HG03108 (cell line): ENCODE results near the gene GPX2.

Experiments used
- ATAC-seq: cut with Tn5 transposase; IDR thresholded peaks from one replicate; pipeline ENCODE4 v1.9.1; 2021; ENCODE audit warnings: moderate library complexity; ENCODE audit not compliant: unreplicated experiment

The GPX2 gene

DNA sequence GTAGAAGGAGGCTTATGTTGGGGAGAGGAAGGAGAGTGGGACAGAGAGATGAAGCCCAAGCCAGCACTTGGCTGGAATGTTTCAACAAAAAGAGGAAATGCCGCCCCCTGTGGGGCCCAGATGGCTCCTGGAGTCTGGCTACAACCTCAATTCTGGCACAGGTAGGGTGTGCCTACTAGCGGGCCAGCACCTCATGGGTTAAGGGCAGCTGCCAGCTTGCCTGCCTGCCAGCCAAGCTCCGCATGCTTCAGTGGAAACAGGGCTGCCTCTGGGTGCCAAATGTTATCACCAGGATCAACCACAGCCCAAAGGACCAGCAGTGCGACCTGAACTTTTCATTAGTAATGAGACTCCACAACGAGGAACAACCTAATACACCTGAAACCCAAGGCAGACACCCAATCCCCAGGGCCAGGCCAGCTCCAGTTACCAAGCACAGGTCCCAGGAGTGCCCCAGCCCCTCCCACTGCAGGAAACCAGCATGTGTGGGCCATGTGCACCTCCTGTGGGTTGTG, 18.3 kb upstream of the GPX2 start:
- no peak for ATAC-seq

DNA sequence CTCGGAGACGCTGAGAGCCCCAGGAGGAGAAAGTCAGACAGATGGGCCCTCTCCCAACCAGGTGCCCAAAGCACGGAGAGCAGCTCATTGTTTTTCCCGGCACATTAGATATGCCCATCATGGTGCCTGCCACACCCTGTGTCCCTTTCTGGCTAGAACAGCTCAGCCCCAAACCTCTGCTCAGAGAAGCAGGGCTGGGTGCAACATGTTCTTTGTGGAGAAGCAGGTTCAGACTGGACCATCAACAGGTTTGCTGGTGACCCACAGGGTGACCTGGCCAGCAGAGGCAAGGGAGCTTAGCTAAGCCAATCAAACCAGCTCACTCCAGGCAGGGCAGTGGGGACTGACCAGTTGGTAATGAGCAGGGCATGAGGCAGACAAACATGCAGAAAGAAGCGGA, 16.2 kb upstream of the GPX2 start:
- ATAC-seq = no peak

DNA sequence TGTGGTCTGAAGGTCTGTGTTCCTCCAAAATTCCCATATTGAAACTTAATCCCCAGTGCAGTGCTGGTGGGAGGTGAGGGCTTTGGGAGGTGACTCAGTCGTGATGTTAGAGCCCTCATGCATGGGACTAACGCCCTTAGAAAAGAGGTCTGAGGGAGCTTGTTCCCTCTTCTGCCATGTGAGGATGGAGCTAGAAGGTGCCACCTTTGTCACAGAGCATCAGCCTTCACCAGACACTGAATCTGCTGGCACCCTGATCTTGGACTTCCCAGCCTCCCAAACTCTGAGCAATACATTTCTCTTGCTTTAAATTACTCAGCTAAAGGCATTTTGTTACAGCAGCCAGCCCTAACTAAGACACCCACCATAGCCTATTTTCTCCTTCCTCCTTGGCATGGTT, 15.7 kb upstream of the GPX2 start:
- no peak for ATAC-seq

DNA sequence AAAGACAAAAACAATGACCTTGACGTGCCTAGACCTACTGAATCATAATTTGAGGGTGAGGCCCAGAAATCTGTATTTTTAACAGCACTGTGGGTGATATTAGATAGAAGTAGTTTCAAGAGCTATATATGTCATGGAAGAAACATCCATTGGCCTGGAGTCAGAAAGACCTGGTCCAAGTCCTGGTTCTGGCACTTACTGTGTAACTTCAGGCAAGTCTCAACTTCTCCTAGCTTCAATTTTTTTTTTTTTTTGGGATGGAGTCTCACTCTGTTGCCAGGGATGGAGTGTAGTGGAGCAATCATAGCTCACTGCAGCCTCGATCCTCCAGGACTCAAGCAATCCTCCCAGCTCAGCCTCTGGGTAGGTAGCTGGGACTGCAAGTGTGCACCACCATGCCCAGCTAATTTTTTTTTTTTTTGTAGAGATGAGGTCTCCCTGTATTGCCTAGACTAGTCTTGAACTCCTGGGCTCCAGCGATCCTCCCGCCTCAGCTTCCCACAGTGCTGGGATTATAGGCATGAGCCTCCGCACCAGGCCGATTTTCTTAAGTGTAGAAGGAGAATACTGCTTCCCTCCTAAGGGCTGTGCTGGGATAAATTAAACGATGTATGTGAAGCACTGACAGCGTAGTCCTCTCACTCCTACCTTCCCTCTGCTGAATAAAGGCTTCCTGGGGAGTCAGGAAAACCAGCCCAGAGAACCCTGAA, 14.3 kb upstream of the GPX2 start:
- ATAC-seq = no peak

DNA sequence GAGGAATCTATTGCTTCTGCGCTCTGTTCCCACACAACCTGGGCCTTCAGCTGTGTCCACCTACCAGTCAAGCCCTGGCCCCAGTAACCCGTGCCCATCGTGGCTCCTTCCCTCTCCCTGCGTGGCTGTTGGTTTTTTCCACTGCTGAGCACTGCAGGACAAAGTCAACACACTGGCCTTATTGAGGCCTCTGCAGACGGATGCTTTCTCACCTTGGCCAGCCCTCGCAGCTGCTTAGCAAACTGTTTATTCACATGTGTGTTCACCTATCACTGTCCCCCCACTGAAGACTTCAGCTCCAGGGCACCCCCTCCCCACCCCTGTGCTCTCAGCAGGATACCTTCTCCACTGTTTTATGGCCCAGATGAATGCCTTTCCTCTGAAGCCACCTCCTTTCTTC, 12.8 kb upstream of the GPX2 start:
- ATAC-seq = no peak

DNA sequence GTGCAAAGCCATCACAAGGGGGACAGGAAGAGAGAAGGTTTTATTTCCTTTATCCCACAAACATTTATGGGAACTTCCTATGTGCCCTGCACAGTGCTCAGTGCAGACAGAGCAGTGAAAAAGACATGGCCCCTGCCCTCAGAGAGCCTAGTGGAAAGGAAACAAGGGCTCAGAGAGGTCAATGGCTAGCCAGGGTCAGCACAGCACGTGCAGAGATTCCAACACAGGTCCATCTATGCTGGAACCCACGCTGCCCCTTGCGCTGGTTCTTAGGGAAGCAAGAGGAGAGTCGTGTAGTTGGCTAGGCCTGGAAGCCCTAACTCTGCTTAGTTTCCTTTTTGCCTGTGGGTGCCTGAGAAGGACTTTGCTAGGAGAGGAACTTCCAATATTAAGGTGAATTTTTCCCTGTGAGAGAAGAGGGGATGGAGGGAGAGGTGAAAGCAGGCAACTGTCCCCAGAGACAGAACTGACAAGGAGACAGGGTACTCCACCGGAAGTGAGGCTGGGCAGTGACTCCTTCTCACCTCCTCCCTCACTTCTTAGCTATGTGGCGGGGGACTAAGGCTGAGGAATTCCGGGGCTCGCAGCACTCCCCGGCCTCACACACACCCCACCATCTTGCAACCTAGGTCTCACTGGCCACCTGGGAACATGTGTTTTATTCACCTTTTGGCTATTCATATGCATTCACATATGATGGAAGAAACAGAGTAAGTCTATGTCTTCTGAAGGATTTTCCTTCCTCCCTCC, 12.1 kb upstream of the GPX2 start:
- no peak for ATAC-seq

DNA sequence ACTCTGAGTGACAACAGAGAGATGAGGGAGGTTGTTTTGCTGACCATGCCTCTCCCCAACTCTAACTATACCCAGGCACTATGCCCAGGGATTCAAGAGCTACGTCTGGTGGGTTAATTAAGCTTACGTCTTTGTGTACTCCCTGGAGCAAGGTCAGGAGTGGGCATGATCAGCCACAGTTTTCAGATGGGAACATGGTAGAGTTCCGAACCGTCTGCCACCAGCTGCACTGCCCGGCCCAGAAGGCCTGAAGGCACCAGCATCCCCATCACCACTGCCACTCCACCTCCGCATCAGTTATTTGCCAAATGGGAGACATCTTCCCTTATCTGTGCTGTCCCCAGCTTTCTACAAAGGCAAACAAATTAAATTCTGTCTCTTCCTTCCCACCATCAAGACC, 11.1 kb upstream of the GPX2 start:
- ATAC-seq = no peak

DNA sequence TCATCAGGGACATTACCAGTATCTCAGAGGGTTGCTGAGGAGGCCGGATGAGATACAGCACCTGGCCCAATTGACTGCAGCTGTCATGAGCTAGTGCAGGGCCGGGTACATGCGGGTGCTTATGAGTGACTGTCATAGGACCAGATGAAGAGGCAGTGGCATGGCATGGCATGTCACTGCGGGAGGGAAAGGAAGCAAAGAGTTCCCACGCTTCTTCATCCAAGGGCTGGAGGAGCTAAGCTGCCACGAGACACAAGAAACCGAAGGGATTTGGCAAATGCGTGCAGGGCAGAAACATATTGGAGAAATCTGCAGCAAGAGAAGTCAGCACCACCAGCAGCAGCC, 10.7 kb upstream of the GPX2 start:
- ATAC-seq = no peak

DNA sequence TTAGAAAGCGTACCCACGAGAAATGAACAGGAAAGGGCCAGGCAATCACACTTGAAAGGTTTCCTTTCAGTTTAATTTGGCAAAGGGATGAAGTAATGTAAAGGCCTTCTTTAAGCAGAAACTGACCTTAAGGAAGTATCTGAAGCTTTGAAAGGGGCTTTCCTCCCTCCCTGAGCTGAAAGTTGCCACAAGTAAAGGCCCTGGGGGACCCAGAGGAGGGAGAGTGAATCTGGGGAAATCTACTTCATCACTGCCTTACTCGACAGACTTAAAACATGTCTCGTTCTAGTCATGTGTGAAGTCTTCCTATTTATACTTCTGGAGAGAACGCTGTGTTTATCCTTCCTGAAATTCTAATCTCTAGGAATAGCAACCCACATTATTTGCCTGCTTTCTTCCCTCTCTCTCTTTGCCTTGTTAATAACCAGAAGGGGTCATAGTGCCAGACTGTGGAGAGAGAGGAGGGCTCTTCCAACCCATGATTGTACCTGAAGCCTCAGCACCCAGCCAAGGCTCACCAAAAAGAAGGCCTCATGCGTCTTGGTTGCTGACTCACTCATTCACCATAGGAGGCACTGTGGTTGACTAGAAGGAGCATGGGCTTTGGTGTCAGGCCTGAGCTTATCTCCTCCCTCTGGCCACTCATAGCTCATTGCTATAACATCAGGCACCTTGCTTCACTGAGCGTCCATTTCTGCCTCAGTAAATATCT, 10.2 kb upstream of the GPX2 start:
- no peak for ATAC-seq

DNA sequence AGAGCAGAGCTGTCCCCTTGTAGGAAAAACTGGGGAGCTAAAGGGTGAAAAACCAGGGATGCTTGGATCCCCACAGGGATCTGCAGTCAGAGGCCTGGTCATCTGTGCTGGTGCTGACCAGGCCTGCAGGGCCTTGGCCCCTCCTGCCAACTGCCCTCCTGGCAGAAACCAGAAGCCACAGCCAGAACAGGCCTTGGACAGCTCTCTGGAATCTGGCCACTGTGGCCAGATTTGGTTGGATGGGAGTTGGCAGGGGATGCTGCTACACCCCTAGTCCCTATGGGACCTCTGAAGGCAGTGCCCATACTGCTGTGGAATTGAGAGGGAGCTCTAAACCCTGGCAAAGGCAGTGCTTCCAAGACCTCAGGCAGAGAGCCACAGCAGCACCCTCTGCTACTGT, 9.2 kb upstream of the GPX2 start:
- ATAC-seq = no peak

DNA sequence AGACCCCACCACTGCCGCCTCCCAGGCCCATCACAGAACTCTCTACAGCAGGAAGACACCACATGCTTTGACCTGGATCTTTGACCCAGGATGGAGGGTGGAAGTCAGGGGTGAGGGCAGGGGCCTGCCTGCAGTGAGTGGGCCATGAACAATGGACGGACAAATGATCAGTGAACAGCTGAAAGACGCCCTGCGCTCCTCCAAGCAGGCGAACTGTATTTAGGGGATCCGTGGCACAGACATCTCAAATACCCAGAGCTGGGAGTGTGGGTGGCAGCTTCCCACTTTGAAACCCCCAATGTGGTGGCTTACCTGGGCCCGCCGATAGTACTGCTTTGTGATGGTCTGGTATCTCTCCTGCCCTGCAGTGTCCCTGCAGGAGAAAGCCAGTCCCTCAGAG, 8.7 kb upstream of the GPX2 start:
- no peak for ATAC-seq

DNA sequence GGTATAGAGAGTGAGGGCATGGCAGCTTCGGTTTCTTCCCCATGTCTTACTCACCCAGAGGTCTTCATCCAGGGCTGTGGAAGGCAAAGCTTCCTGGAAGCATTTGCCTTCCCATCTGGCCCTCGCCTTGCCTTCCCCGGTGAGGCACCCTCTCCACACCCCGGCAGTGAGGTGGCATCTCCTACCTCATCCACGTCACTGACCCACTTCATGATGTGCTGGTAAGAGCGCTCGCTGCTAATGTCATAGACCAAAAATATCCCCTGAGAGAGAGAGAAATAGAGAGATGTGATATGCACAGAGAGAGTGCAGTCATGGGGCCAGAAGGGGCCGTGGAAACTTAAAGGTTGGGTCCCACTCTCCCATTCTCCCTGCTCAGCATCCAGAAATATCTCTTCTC, 8.3 kb upstream of the GPX2 start:
- no peak for ATAC-seq

DNA sequence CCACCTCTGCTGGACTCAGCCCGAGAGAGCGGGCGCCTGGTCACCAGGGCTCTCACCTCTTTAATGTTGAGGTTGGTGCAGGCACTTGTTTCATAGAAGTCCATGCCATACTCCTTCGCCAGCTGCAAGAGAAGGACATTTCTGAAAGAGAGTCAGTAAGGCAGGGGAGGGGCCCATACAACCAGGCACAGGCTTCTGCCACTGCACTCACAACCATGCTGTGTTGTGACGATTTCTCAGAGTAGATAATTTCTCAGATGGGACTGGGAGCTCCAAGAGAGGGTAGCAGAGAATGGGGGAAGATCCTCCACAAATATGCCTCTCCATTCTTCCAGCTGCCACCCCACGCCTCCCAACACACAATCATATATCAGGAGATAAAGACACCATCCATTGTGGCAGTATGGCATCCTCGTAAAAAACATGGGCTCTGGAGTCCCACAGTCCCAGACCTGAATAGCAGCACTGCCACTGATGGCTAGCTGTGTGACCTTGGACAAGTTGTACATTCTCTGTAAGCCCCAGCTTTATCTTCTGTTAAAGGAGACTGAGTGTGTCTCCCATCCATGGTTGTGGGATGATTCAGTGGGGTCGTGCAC, 6.2 kb upstream of the GPX2 start:
- ATAC-seq = no peak

DNA sequence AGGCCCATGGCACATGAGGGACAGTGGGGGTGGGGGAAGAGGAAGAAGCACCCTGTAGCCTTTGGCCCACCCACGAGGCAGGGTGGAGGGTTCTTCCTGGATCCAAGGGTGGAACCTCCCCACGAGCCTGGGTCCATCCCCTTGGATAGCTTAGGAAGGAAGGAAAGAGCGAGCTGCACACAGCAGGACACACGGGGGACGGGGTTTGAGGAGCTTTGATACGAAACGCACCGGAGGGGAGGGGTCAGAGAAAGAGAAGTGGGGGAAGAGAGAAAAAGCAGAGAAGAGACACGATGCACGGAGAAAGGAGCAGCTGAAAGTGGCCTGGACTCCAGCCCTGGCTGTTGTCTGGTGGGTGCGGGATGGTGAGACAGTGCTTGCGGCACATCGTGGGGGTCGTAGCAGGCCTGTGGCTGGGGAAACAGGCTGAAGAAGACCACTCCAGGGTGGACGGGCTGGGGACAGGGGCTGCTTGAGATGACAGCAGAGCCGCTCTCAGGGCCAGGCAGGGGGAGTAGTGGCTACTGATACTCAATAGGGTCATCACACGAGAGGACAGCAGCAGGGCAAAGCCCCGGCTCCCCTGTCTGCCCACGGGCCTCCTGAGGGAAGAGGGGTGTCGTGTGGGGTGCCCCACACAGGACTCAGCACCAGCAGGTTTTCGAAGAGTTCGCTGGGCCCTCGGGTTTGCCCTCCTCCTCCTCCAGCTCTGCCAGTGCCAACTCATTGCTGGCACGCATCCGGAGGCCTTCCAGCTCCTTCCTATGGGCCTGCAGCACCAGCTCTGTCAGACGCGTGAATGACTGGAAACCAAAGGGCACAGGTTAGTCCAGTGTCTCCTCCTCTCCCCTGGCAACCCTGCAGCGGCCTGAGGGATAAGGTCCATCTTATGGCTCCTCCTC, 5.4 kb upstream of the GPX2 start:
- ATAC-seq = no peak

DNA sequence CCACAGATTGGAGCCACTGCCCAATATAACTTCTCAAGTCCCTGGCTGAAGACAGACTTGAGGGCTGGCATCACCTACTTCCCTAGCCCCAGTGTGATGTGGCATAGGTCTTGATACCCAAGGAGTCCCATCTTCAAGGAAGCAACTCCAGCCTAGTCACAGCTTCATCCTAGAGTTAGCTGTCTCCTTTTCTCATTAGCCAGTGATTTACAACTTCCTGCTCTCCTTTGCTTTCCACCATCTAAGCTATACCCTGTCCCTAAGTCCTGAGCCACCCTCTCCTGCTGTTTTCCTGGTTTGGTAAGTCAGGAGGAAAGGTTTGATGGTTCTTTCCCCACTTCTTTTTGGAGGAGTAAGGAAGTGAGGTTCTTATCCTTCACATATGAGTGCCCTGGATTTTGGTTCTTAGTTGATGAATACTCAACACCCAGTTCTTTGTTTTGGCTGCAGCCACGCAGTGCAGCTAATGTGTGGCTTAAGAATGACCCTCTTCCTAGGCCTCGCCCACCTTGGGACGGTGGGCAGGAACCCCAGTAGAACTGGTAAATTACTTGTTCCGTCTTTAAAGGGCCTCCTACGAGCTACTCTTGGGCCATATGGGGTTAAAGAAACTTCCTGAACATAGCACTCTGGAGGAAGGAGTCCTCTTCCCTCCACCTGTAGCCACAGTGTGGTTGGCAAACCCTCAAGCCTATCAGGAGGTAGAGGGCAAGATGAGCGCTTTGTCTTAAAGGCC, 3.9 kb upstream of the GPX2 start:
- ATAC-seq = no peak

DNA sequence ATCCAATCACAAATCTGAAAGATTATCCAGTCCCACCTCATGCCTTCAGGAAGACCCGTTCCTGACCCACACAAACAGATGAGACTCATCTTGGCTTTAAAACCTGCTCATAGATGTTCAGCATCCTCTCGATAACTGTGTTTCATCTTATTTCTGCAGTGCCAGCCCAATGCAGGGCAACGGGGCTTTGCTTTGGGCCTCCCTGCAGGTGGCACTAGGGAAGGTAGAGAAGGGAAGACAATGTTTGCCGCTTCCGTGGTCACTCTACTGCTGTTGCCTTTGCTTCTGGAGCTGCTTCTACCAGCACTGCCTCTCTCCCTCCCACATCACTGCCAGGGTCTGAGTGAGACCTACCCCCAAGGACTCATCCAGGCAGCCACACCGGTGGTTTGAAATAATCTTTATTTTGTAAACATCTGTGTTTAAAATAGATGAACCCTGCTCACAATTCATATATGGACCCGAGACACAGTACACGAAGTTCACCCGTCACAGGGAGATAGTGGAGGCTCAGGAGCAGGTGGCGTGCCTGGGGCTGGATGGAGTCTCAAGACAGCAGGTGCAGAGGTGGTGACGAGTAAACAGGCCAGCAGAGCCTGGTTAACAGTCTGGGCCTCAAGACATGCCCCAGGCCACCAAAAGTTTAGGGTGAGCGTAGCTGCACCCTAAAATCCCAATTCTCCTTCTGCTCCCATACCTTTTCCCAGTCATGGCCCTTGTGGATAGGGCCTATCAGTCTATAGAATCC, 3.1 kb upstream of the GPX2 start:
- ATAC-seq = no peak

DNA sequence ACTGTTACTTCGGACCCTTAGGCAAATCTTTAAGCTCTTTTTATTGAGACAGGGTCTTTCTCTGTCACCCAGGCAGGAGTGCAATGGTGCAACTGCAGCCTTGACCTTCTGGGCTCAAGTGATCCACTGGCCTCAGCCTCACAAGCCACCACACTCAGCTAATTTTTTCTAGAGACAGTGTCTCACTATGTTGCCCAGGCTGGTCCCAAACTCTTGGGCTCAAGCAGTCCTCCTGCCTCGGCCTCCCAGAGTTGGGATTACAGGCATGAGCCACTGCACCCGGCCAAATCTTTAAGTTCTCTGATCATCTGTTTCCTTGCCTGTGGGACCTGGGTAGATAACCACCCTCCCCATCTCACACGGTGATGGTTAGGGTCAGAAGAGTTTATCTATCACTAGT, 2.3 kb upstream of the GPX2 start:
- ATAC-seq = no peak

DNA sequence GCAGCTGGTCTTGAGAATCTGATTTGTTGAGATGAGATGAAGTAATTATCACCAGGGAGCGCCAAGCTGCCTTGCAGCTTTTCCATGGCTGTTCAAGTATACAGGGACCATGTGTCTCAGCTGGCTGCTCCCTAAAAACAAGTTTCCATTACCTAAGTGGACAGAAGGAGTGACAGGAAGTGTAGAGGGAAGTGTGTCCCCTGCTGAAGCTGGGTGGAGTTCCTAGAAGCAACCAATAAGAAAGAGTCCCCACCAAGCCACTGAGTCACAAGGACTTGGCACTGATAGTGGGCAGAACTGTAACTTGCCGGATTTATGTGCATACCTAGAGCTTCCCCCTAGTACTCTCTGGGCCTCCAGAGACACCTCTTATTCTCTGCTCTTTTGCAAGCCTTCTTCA, 1.5 kb upstream of the GPX2 start:
- ATAC-seq = no peak

DNA sequence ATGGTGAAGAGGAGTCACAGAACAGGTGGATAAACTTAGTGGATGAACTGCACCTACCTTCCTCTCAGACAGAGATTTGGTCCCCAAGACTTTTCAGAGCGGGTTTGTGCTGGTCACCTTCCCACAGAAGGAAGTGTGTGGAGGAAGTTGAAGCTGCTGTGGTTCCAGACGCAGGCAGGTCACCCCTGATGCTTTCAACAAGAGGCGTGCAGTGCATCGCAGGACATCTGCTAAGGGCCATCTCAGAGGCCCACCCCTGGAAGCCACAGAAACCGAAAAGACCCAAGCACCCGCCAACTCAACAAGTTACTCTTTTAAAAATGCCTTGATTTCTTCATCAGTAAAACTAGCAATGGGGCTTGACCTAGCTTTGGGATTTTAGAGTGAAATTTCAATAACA, 1.0 kb upstream of the GPX2 start:
- no peak for ATAC-seq
